NCI-H2081 (cell line): ENCODE data around the gene RAB4A.

ENCODE experiments used
- DNase-seq, 2 experiments: peaks; one replicate each; lab custom pipeline; 2025; lab: John Stamatoyannopoulos, UW

The RAB4A gene

DNA sequence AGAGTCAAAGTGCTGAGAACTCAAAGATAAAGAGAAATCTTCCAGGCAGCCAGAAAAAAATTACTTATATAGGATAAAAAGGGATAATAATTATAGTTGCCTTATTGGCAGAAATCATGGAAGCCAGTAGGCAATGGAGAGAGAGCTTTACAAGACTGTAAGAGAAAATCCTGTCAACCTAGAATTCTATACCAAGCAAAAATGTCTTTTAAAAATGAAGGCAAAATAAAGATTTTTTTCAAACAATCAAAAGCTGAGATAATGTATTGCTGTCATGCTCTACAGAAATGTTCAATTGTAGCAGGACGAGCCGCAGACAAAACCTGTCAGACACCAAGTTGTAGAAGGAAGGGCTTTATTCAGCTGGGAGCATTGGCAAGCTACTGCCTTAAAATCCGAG lies 26.8 kb upstream of the RAB4A start:
- DNase-seq, result no peak

DNA sequence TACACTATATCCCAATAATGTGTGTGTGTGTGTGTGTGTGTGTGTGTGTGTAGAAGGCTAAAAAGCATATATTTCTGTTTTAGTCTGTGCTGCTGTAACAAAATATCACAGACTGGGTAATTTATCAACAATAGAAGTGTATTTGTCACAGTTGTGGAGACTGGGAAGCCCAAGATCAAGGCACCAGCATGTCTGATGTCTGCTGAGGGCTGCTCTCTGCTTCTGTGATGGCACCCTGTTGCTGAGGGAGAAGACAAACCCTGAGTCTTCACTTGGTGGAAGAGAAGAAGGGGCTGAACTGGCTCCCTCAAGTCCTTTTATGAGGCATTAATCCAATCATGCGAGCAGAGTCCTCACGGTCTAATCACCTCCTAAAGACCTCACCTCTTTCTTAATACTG lies 23.0 kb upstream of the RAB4A start:
- DNase-seq, result no peak

DNA sequence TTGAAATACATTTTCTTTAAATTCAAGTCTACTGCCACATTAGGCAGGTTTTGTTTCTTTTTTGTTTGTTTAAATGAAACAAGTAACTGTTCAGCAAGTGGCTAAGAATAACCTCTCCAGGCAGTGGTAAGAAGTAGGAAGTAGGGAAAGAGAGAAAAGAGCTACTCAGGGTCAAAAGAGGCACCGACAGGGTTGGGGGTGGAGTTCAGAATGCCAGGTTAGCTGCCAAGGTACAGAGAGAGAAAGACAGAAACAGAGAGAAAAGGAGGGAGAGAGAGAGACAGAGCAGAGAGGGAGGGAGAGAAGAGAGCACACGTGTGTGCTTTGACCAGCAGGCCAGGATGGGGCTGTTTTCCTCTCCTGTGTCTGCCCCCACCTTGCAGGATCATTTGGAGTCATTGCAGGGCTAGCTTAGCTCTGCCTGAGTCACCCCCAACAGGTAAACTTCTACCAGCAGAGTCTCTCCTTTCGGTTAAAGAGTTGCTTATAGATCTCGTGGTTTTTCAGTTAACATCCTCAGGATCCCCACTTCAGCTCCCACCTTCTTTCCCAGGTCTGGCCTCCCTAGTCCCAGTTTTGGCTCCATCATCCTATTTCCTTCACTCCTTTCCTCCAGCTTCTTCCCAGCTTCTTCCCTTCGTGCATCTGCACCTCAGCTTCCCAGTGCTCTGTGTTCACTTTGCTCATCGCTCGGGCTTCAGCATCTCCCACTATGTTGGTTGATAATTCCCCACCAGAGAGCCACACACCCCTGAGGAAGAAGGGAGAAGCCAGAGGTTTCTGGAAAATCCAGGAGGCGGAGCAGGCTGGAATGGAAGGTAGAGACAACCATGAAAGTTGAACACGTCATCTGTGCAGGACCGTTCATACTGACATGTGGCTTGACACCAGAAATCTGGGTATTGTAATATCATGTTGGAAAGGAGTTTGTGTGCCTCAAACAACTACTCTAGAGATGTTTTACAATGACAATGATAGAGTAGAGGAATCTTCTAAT lies 21.8 kb upstream of the RAB4A start:
- DNase-seq, result no peak

DNA sequence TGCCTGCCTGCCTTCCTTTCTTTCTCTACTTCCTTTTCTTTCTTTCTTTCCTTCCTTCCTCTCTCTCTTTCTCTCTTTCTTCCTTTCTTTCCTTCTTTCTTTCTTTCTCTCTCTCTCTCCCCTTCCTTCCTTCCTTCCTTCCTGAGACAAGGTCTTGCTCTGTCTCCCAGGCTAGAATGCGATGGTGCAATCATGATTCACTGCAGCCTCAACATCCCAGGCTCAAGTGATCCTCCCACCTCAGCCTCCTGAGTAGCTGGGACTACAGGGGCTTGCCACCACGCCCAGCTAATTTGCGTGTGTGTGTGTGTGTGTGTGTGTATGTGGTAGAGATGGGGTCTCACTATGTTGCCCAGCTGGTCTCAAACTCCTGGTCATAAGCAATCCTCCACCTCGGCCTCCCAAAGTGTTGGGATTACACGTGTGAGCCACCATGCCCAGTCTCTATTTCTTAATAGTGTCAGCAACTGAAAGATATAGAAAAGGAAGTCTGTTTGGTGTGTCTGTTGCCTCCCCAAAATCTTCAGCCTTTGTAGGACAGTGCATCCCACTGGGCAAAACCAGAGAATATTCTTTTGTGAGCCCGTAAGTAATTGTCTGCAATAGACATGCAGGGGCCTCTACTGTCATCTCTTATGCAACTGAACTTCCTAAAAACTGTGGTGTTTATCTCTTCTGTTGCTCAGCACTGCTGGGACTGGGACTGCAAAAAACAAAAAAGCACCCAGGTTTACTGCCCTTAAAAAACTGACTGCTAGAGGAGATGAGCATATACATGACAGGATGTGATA lies 20.9 kb upstream of the RAB4A start:
- no peak for DNase-seq

DNA sequence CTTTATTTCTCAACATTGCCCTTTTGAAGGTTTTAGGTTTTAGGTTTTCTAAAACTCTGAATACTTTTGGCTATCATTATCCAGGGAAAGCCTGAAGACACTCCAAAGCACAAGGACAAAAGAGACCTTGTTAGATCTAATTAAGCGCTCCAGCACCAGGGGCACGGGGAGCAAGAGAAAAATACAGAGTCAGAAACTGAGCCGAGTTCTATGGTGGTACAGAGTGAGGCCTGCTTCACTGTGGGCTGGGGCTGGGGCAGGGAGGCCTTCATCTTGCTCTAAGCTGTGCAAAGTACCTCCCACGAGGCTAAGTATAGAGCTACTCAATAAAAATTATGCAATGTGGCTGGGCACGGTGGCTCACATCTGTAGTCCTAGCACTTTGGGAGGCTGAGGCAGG lies 19.7 kb upstream of the RAB4A start:
- DNase-seq, result no peak

DNA sequence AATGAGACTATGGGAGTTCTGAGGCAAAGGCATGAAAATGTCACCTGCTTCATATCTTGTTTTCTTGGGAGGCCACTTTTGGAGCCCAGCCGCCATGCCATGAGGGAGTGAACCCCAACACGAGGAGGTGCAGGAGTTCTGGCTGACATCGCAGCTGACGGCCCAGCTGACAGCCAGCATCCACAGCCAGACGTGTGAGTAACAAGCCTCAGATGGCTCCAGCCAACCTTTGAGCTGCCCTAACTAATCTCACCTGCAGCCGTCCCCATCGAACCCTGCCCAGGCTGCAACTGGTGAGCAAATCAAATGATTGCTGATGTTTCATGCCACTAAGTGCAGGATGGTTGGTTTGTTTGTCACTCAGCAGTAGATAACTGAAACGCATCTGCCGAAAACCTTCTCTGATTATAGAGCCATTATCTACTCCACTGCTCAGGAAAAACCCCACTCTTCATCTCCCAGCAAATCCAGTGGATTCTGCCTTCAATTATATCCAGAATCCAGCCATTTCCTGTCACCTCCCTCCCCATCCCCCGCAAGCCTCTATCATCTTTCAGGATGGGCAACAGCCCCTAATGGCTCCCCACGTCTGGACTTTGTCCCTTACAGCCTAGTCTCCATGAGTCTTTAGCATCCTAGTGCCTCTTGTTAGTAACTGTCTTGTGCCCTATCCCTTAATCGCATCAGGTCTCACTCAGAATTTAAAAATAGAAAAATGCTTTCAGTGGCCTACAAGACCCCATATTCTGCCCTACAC lies 18.5 kb upstream of the RAB4A start:
- DNase-seq, result no peak

DNA sequence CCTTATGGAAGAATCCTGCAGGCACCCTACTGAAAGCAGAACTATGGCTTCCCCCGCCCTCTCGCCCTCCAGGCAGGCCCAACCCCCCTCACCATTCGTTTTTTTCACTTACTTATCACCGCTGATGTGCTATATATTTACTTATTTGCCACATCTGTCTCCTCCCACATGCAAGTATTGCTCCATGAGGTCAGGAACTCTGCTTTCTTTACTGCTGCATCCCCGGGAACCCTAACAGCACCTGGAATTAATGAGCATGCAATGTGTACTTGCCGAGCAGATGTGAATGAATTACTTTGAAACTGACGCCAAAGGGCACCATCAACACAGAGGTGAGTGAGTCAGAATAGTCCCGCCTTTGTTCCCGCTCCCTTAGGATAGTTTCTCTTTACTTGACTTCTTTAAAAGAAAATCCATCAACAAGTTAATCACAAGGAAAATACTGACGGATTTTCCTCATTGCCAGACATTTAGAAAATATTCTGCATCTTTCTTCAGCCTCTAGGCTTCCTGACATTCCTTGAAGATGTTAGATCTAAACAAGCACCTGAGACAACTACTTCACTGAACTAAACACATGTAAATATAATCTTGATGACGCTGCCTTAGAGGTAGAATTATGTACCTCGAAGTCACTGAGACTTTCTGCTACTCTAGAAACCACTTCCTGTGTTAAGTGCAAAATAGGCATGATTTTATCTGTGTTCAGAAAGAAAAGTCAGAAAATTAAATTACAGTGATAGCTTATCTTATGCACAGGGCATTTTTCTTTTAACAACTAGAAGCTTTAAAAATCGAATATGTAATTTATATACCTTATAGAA lies 17.5 kb upstream of the RAB4A start:
- DNase-seq, result peak; percentile 27 to 62

DNA sequence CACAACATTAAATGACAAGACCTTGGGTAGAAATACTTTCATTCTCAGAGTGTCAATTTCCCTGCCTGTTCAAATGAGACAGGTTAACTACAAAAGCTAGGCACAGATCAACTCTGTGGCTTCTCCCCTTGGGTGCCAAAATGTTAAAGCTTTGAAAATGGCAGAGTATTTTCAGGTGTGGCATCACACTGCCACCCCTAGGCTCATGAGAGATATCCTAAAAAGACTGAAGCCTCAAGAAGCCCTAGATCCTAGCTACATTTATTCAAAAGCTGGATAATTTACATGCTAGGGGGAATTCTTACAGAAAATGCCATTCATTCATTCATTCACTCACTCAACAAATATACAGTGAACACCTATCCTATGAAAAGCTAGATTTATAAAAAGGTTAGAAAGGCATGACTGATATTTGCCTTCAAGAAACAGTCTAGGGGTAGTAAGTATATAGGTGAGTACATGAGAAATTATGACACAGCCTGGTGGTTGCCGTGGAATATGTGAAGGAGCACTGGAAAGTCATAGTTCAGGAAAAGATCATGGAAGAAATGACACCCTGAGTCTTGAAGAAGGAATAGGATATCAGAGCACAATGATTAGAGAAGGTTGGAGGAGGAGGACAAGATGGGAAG lies 15.9 kb upstream of the RAB4A start:
- peak; percentile 8 to 59 for DNase-seq

DNA sequence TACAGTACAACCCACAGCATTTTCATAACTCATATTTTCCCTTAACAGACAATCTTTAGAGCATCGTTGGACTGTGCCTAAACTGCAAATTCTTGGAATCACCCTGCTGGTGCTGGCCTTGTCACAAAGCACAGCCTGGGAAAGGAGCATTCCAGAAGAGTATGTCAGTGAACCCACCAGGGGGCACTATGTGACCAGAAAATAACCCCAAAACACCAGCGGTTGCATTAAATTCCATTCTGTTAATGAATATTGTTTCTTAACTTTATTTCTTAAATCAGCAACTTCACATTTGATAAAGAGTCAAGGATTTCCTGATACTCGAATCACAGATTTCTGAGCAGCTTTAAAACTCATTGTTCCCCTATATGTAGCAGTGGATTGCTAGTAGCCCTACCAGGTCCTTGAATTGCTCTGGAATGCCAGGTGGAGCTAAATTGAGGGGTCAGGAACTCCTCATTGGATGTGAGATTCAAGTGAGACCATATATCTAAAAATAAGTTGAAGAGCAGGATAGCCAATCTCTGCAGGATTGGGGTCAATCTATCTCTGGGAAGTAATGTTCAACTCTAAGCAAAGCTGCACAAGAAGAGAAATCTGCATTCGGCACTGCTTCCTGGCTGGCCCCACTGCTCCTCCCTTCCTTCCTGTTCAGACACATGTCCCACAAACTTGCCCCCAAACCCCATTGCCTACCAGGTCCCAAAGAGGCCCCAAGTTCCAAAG lies 12.7 kb upstream of the RAB4A start:
- peak; percentile 63 to 80 for DNase-seq

DNA sequence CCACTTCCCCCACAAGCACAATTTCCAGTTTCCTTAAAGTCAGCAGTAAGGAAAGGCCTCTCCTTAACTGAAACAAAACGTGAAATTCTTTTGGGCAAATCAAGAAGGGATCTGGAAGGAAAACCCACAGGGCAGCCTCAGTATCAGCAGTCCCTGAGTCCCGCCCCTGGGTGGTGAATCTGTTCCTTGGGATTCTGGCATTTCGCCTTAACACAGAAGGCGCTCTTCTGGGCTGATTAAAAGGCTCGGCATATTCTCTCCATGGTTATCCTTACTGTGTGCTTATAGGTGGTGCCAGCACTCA lies 12.2 kb upstream of the RAB4A start:
- DNase-seq, result no peak

DNA sequence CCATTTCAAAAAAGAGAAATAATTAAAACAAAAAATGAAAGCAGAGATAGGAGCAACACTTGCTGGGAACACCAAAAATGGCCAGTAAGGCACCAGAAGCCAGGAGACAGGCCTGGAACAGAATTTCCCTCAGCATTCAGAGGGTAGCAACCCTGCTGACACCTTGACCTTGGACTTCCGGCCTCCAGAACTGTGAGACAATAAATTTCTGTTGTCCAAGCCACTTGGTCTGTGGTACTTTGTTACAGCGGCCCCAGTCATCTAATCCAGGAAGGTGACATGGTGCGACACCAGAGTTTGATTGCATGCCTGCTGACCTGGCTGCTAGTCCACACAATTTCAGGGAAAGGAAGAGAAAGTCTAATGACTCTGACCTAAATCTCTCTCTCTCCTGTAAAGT lies 10.6 kb upstream of the RAB4A start:
- no peak for DNase-seq

DNA sequence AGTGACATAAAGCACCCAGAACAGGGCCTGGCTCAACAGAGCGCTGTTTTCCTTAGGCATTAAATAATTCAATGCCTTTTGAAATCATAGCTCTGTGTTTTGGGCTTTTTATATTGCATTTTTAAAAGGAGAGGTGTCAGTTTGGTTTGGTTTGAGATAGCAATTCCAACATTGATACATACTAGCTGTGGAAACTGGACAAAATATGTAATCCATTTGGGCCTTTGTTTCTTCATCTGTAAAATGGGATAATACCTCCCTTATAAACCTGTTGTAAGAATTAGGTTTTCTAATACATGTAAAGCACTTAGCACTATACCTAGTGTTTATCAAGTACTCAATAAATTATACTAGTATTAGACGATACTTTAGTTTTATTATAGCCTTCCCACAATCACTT lies 8.7 kb upstream of the RAB4A start:
- DNase-seq, result no peak

DNA sequence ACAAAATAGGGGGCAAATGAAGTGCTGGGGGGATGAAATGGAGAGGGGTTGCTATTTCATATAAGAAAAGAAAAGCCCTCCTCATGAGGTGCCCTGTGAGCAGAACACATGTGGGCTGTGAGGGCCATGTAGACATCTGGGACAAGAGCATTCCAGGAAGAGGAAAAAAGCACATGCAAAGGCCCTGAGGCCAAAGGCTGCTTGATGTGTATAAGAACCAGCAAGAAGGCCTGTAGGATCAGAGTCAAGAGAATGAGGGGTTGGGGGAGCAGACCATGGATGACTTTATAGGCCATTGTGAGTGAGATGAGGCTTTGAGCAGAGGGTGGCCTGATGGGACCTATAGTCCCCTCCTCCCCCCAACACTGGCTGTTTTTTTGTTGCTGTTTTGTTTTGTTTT lies 7.7 kb upstream of the RAB4A start:
- DNase-seq, result no peak

DNA sequence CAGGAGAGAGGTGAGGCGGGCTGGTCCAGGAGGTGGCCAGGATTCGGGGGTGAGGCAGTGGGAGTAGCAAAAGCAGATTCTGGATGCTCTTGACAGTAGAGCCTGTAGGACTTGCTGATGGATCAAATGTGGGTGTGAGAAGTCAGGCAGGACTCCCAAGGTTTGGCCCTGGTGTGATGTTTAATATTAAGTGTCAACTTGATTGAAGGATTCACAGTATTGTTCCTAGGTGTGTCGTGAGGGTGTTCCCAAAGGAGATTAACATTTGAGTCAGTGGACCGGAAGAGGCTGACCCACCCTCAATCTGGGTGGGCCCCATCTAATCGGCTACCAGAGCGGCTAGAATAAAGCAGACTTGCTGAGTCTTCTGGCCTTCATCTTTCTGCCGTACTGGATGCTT lies 6.8 kb upstream of the RAB4A start:
- DNase-seq, result no peak

DNA sequence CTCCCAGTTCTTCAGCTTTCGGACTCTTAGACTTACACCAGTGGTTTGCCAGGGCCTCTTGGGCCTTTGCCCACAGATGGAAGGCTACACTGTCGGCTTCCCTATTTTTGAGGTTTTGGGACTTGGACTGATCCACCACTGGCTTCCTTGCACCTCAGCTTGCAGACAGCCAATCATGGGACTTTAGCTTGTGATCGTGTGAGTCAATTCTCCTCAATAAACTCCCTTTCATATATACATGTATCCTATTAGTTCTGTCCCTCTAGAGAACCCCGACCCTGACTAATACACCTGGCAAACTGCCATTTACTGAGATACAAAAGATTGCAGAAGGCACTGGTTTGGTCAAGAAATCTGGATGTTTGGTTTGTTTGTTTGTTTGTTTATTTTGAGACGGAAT lies 6.4 kb upstream of the RAB4A start:
- DNase-seq, result no peak

DNA sequence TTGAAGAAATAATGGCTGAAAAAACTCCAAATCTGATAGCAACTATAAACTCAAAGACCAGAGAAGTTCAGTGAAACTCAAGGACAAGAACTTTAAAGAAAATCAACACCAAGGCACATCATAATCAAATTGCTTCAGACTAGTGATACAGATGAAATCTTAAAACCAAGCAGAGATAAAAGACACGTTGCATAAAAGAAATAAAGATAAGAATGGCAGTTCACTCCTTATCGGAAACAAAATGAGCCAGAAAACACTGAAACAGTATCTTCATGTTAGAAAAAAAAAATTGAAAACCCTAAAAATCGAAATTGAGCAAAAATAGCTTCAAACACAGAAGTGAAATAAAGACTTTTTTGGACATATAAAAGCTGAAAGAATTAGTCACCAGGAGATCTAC lies 4.6 kb upstream of the RAB4A start:
- no peak for DNase-seq

DNA sequence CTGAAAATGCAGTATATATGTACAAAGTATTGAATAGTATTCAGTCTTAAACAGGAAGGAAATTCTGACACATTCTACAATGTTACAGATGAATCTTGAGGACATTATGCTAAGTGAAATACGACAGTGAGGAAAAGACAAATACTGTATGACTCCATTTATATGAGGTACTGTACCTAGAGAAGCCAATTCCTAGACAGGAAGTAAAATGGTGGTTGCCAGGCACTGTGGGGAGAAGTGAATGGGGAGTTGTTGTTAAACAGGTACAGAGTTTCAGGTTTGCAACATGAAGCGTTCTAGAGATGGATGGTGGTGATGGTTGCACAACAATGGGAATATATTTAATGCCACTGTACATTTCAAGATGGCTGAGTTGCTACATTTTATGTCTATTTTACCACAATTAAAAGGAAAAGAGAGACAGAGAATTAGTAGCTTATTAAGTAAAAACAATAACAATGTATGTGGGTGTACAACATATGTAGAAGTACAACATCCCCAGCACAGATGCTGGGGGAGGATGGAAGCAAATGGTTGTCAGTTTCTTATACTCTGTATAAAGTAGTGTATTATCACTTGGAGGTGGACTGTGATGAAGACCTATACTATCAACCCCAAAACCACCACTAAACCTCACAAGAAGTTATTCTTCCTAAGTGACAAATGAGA lies 3.9 kb upstream of the RAB4A start:
- DNase-seq, result no peak

DNA sequence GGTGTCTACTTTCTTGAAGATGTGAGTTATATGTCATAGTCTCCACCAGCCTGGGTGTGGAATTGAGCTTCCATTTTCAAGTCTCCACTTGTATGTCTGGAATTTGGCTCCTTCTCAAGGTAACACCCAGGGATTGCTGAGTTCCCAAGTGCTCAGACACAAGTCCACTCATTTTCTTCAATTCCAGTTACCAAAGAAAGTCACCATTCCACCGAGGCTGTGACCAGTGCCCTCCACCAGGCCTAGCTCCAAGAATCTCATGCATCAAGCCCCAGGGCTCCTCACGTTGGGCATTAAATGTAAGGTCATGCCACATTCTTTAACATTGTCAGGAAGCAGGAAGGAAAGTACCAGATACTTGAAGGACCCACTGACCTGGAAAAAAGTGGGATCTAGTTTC lies 2.4 kb upstream of the RAB4A start:
- DNase-seq, result no peak

DNA sequence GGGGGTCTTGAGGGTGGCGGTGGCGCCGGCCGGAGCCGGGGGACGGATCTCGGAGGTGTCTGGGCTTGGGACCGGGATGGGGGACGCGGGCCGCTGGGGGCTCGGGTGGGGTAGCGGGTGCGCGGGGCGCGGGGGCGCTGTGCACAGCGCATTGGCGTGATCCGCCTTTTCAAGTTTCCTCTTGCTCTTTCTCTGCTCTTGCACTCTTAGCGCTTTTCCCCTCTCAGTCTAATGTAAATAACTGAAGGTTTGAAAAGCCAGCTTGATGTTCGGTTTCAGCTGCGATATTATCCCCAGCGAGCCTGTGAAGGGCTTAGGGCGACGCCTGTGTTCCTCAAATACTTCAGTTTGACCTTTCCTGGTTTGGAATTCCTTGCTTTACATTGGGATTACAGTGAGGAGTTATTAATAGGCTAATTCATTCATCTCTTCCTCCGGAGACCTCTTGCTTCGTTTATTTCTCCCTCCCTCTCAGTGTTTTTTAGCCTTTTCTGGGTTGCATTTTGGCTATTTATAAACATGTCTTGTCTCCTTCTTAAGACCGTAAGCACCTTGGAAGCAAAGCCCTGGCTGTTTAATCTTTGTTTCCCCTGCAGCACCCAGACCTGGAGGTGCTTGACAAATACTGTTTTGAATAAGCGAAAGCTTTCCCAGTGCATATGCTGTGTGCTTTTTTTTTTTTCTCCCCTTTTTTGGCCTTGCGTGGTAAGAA lies 693 bp downstream of the RAB4A start:
- DNase-seq, result peak in 1 of 2 experiments; percentile 40
